Aortic smooth muscle cell (primary cell): ENCODE measurements around the gene SERP2. TPM values are rescaled to one million over a fixed set of nuclear protein-coding genes. Genes with fewer than 3 reads are reported as not detected.

Source experiments
- total RNA-seq: library from RNA; depleted of rRNA; stranded (reverse); fragments of >200 nt; gene quantifications from 2 replicates; pipeline ENCODE4 v1.2.3, GENCODE V29; 2014

The SERP2 gene
- total RNA-seq: 9.9 and 12.4 TPM in 2 replicates

GRCh38 chr13:44373601-44374347, at the start of gene SERP2:
TSS of gene SERP2 (plus strand) at chr13:44373824. CDS start at chr13:44374026, 202 bp downstream.

Other genes with a start within 250 kb of the SERP2 start
- gene TSC22D1, start 202.5 kb downstream of the SERP2 start, total RNA-seq: 99.9 and 102 TPM in 2 replicates